Measurements from ENCODE around the gene INSIG1.

The INSIG1 gene

GRCh38 chr7:155259866-155260497, 37.7 kb upstream of the INSIG1 start:
- Histone ChIP-seq H3K9ac (ENCODE audit: low read depth, low read length) (no peak overlapping the region), H3K27ac (ENCODE audit: low read length) (no peak overlapping the region), H3K4me1 (ENCODE audit: insufficient read depth, low read length) (no peaks in the 10 kb centered on the region), H3K79me2 (ENCODE audit: insufficient read depth, low read length) (no peaks in the 10 kb centered on the region), H3K4me3 (ENCODE audit: low read depth in 1 of 2, low read length in 2 of 2) (no peak overlapping the region), H3K27me3 (ENCODE audit: insufficient read depth, low read length, poor library complexity) (peaks cover 3% of the 10 kb centered on the region), H2AFZ (ENCODE audit: low read depth, low read length) (no peak overlapping the region), H3K36me3 (ENCODE audit: insufficient read depth, low read length) (no peaks in the 10 kb centered on the region), H4K20me1 (ENCODE audit: insufficient read depth, low read length) (no peaks in the 10 kb centered on the region; the same call in 1 of the 2 replicates), H3K4me2 (ENCODE audit: insufficient read depth, low read length) (no peak overlapping the region), H3K9me3 (ENCODE audit: insufficient read depth, low read length, severe bottlenecking) (no peaks in the 10 kb centered on the region)
- TF ChIP-seq CTCF (IDR thresholded peaks at IDR 0.05; ENCODE audit: borderline replicate concordance, extremely low read depth, low read length, poor library complexity, severe bottlenecking) (no peak), EZH2 (IDR thresholded peaks at IDR 0.05; ENCODE audit: borderline replicate concordance, low read depth, low read length, severe bottlenecking) (no peak)
- ATAC-seq (ENCODE audit: insufficient read depth, low read depth) (no peak), DNase-seq (no peak)

- TF ChIP-seq EZH2 (IDR thresholded peaks at IDR 0.05; ENCODE audit: borderline replicate concordance, low read depth, low read length, severe bottlenecking): no peak
- TF ChIP-seq CTCF (IDR thresholded peaks at IDR 0.05; ENCODE audit: borderline replicate concordance, extremely low read depth, low read length, poor library complexity, severe bottlenecking): no peak
Observed at GRCh38 chr7:155260498-155260872, 37.2 kb upstream of the INSIG1 start.

GRCh38 chr7:155261031-155261985, 36.4 kb upstream of the INSIG1 start:
- TF ChIP-seq EZH2 (IDR thresholded peaks at IDR 0.05; ENCODE audit: borderline replicate concordance, low read depth, low read length, severe bottlenecking) (no peak), CTCF (IDR thresholded peaks at IDR 0.05; ENCODE audit: borderline replicate concordance, extremely low read depth, low read length, poor library complexity, severe bottlenecking) (no peak)

More at GRCh38 chr7:155260498-155260872, 37.2 kb upstream of the INSIG1 start:
- no peak overlapping the region for H3K4me2 ChIP-seq (ENCODE audit: insufficient read depth, low read length)
- no peak overlapping the region for H3K9ac ChIP-seq (ENCODE audit: low read depth, low read length)
- no peaks in the 10 kb centered on the region for H3K9me3 ChIP-seq (ENCODE audit: insufficient read depth, low read length, severe bottlenecking)
- H3K27ac ChIP-seq (ENCODE audit: low read length): no peak overlapping the region
- DNase-seq (no peak), ATAC-seq (ENCODE audit: insufficient read depth, low read depth) (no peak)
- H4K20me1 ChIP-seq (ENCODE audit: insufficient read depth, low read length): no peaks in the 10 kb centered on the region; the same call in 1 of the 2 replicates
- no peaks in the 10 kb centered on the region for H3K36me3 ChIP-seq (ENCODE audit: insufficient read depth, low read length)
- peaks cover 3% of the 10 kb centered on the region for H3K27me3 ChIP-seq (ENCODE audit: insufficient read depth, low read length, poor library complexity)
- no peak overlapping the region for H2AFZ ChIP-seq (ENCODE audit: low read depth, low read length)
- no peaks in the 10 kb centered on the region for H3K4me1 ChIP-seq (ENCODE audit: insufficient read depth, low read length)
- H3K4me3 ChIP-seq (ENCODE audit: low read depth in 1 of 2, low read length in 2 of 2): no peak overlapping the region
- H3K79me2 ChIP-seq (ENCODE audit: insufficient read depth, low read length): no peaks in the 10 kb centered on the region

More at GRCh38 chr7:155261031-155261985, 36.4 kb upstream of the INSIG1 start:
- no peak overlapping the region for H3K4me2 ChIP-seq (ENCODE audit: insufficient read depth, low read length)
- H3K36me3 ChIP-seq (ENCODE audit: insufficient read depth, low read length): no peaks in the 10 kb centered on the region
- ATAC-seq (ENCODE audit: insufficient read depth, low read depth) (no peak), DNase-seq (no peak)
- H3K79me2 ChIP-seq (ENCODE audit: insufficient read depth, low read length): no peaks in the 10 kb centered on the region
- H3K4me3 ChIP-seq (ENCODE audit: low read depth in 1 of 2, low read length in 2 of 2): no peak overlapping the region
- no peak overlapping the region for H2AFZ ChIP-seq (ENCODE audit: low read depth, low read length)
- no peaks in the 10 kb centered on the region for H3K4me1 ChIP-seq (ENCODE audit: insufficient read depth, low read length)
- no peaks in the 10 kb centered on the region for H3K9me3 ChIP-seq (ENCODE audit: insufficient read depth, low read length, severe bottlenecking)
- no peak overlapping the region for H3K27ac ChIP-seq (ENCODE audit: low read length)
- H4K20me1 ChIP-seq (ENCODE audit: insufficient read depth, low read length): no peaks in the 10 kb centered on the region; the same call in 1 of the 2 replicates
- H3K9ac ChIP-seq (ENCODE audit: low read depth, low read length): no peak overlapping the region
- H3K27me3 ChIP-seq (ENCODE audit: insufficient read depth, low read length, poor library complexity): peaks cover 3% of the 10 kb centered on the region

Data from DND-41 (cell line).